H1 (cell line): ENCODE measurements around the gene PSKH1. TPM values are rescaled to one million over a fixed set of nuclear protein-coding genes. Genes with fewer than 3 reads are reported as not detected.

ENCODE experiments used
- CTCF ChIA-PET: fragments of 300-600 bp; sonication (Branson Sonifier 250); formaldehyde crosslinking; loops from one replicate; lab custom pipeline; 2021; ENCODE audit not compliant: partially characterized antibody; lab: Charles Lee
- POLR2A ChIA-PET: fragments of 300-600 bp; sonication (Branson Sonifier 250); formaldehyde crosslinking; loops from one replicate; lab custom pipeline; 2021; ENCODE audit warnings: inconsistent platforms; ENCODE audit not compliant: partially characterized antibody; lab: Charles Lee
- DNase-seq, 2 experiments: peaks; one replicate each; pipeline versions ENCODE4 v3.0.0 to v3.0.0-alpha.2; 2010 to 2022; ENCODE audit warnings: low spot score in 2 of 2, low read depth in 1 of 2, mixed read lengths in 1 of 2
- FAIRE-seq: peaks from 2 replicates; lab custom pipeline; 2011; peaks lifted over from hg19 to GRCh38; lab: Jason Lieb, UNC
- H2AFZ ChIP-seq: 2 replicates; pipeline ENCODE4 v1.8.1; 2012; ENCODE audit warnings: low read length, inconsistent platforms
- H2AK5ac ChIP-seq: 2 replicates; pipeline ENCODE4 v1.6.1; 2013; ENCODE audit warnings: low read depth, low read length
- H2BK120ac ChIP-seq: replicated peaks from 2 replicates; pipeline ENCODE3; 2013; ENCODE audit warnings: low read depth, low read length, inconsistent platforms
- H2BK12ac ChIP-seq: 2 replicates; pipeline ENCODE4 v1.6.1; 2013; ENCODE audit warnings: low read depth, low read length
- H2BK15ac ChIP-seq: 2 replicates; pipeline ENCODE4 v1.6.1; 2013; ENCODE audit warnings: low read length
- H2BK20ac ChIP-seq: 2 replicates; pipeline ENCODE4 v1.6.1; 2013; ENCODE audit warnings: low read length
- H2BK5ac ChIP-seq: 2 replicates; pipeline ENCODE4 v1.6.1; 2013; ENCODE audit warnings: low read depth, low read length
- H3K14ac ChIP-seq: 2 replicates; pipeline ENCODE4 v1.6.1; 2013; ENCODE audit warnings: inconsistent platforms; ENCODE audit not compliant: insufficient read length
- H3K18ac ChIP-seq: 2 replicates; pipeline ENCODE4 v1.6.1; 2013; ENCODE audit warnings: low read length; ENCODE audit errors: extremely low read depth
- H3K23ac ChIP-seq: 2 replicates; pipeline ENCODE4 v1.6.1; 2013; ENCODE audit warnings: inconsistent platforms; ENCODE audit not compliant: insufficient read length
- H3K23me2 ChIP-seq: 2 replicates; pipeline ENCODE4 v1.6.1; 2013; ENCODE audit warnings: low read depth, low read length
- H3K27ac ChIP-seq: 2 replicates; pipeline ENCODE4 v1.6.1; 2011; ENCODE audit warnings: low read depth, low read length, inconsistent platforms
- H3K27me3 ChIP-seq, 4 experiments: replicated peaks in 1 of 4; 1 replicate in 1 of 4; 2 replicates in 3 of 4; pipeline versions ENCODE4 v1.6.1 to v1.8.1; 2011 to 2013; ENCODE audit warnings: low read length in 3 of 4, mild to moderate bottlenecking in 3 of 4, inconsistent platforms in 2 of 4, mixed read lengths in 2 of 4, moderate library complexity in 1 of 4; ENCODE audit not compliant: control insufficient read depth in 3 of 4, insufficient read depth in 3 of 4; ENCODE audit errors: extremely low read depth in 1 of 4
- H3K36me3 ChIP-seq, 4 experiments: 2 replicates each; pipeline versions ENCODE4 v1.6.1 to v1.8.1; 2011 to 2013; ENCODE audit warnings: mild to moderate bottlenecking in 4 of 4, low read length in 3 of 4, moderate library complexity in 2 of 4, control low read depth in 1 of 4, inconsistent platforms in 1 of 4; ENCODE audit not compliant: insufficient read depth in 4 of 4, control insufficient read depth in 2 of 4
- H3K4ac ChIP-seq: replicated peaks from 2 replicates; pipeline ENCODE3; 2013; ENCODE audit warnings: low read length, low read depth, mixed read lengths, inconsistent platforms; ENCODE audit not compliant: insufficient read length
- H3K4me1 ChIP-seq, 4 experiments: replicated peaks in 1 of 4; 1 replicate in 1 of 4; 2 replicates in 3 of 4; pipeline versions ENCODE4 v1.6.1 to v1.8.1; 2011 to 2013; ENCODE audit warnings: low read length in 3 of 4, inconsistent platforms in 2 of 4, mixed read lengths in 1 of 4; ENCODE audit not compliant: insufficient read depth in 4 of 4, control insufficient read depth in 3 of 4
- H3K4me2 ChIP-seq, 2 experiments: 2 replicates each; pipeline versions ENCODE4 v1.6.1 to v1.8.1; 2011 to 2013; ENCODE audit warnings: low read depth in 2 of 2, low read length in 2 of 2, control low read depth in 1 of 2, inconsistent platforms in 1 of 2, mild to moderate bottlenecking in 1 of 2; ENCODE audit not compliant: insufficient read depth in 1 of 2
- H3K4me3 ChIP-seq, 4 experiments: fragments of 200-600, 300-600 bp in 1 of 4; sonication (generic), shearing (Covaris generic), sonication (Bioruptor Twin) in 1 of 4; 2 replicates each; pipeline versions ENCODE4 v1.5.1 to v1.8.1; 2011 to 2016; ENCODE audit warnings: low read length in 4 of 4, low read depth in 3 of 4, control low read depth in 2 of 4, inconsistent platforms in 2 of 4, mild to moderate bottlenecking in 2 of 4, mixed read lengths in 1 of 4, moderate library complexity in 1 of 4; ENCODE audit not compliant: insufficient read depth in 2 of 4; ENCODE audit errors: extremely low read depth in 1 of 4
- H3K56ac ChIP-seq: replicated peaks from 2 replicates; pipeline ENCODE3; 2013; ENCODE audit warnings: low read depth, mild to moderate bottlenecking, mixed read lengths, low read length, inconsistent platforms; ENCODE audit not compliant: insufficient read length
- H3K79me1 ChIP-seq: 2 replicates; pipeline ENCODE4 v1.6.1; 2013; ENCODE audit warnings: low read depth, low read length, control low read depth
- H3K79me2 ChIP-seq, 2 experiments: 2 replicates each; pipeline versions ENCODE4 v1.6.1 to v1.8.1; 2012 to 2013; ENCODE audit warnings: low read length in 2 of 2, mild to moderate bottlenecking in 2 of 2, inconsistent platforms in 1 of 2; ENCODE audit not compliant: insufficient read depth in 2 of 2, control insufficient read depth in 1 of 2
- H3K9ac ChIP-seq, 4 experiments: replicated peaks in 1 of 4; 1 replicate in 1 of 4; 2 replicates in 3 of 4; pipeline versions ENCODE4 v1.6.1 to v1.8.1; 2011 to 2013; ENCODE audit warnings: low read depth in 3 of 4, low read length in 3 of 4, control low read depth in 2 of 4, mild to moderate bottlenecking in 2 of 4, moderate library complexity in 2 of 4, inconsistent platforms in 1 of 4; ENCODE audit errors: extremely low read depth in 1 of 4
- H3K9me3 ChIP-seq, 2 experiments: 2 replicates each; pipeline versions ENCODE4 v1.6.1 to v1.8.1; 2012 to 2013; ENCODE audit warnings: mild to moderate bottlenecking in 2 of 2, moderate library complexity in 2 of 2, control low read depth in 1 of 2, inconsistent platforms in 1 of 2, low read depth in 1 of 2, low read length in 1 of 2, mixed read lengths in 1 of 2; ENCODE audit not compliant: insufficient read depth in 2 of 2
- H4K20me1 ChIP-seq, 2 experiments: replicated peaks in 1 of 2; 2 replicates each; pipeline versions ENCODE3 to v1.8.1; 2011 to 2013; ENCODE audit warnings: inconsistent platforms in 2 of 2, low read length in 2 of 2, mild to moderate bottlenecking in 1 of 2; ENCODE audit not compliant: insufficient read depth in 2 of 2, control insufficient read depth in 1 of 2
- H4K5ac ChIP-seq: 2 replicates; pipeline ENCODE4 v1.6.1; 2013; ENCODE audit warnings: low read length, low read depth, mixed read lengths, inconsistent platforms; ENCODE audit not compliant: insufficient read length
- H4K8ac ChIP-seq: 2 replicates; pipeline ENCODE4 v1.8.0; 2013; ENCODE audit warnings: mild to moderate bottlenecking, moderate library complexity, low read length, inconsistent platforms; ENCODE audit not compliant: insufficient read depth; ENCODE audit errors: extremely low read depth
- H4K91ac ChIP-seq: replicated peaks from 2 replicates; pipeline ENCODE3; 2013; ENCODE audit warnings: low read length, mixed read lengths, inconsistent platforms; ENCODE audit not compliant: insufficient read length
- NANOG ChIP-seq: IDR thresholded peaks from 2 replicates; pipeline ENCODE4 v1.6.1; 2011; ENCODE audit warnings: low read length, low read depth, mild to moderate bottlenecking, inconsistent platforms; ENCODE audit not compliant: insufficient read depth, poor library complexity, severe bottlenecking
- WGBS, 2 experiments: shearing (Covaris generic) in 1 of 2; methylation state at CpG; one replicate each; pipeline versions ENCODE4 v1.1.6 to v1.1.7; 2013 to 2015; ENCODE audit warnings: low lambda C conversion rate in 2 of 2, mixed read lengths in 2 of 2, inconsistent platforms in 1 of 2, low coverage in 1 of 2, missing lambda C conversion rate in 1 of 2; ENCODE audit not compliant: insufficient replicate concordance in 2 of 2, insufficient coverage in 1 of 2, insufficient read length in 1 of 2; ENCODE audit errors: extremely low coverage in 1 of 2, missing lambda C conversion rate in 1 of 2; 5-methylcytosine and 5-hydroxymethylcytosine counted together
- polyA plus RNA-seq, 7 experiments: library from polyadenylated mRNA; depleted of rRNA in 3 of 7; stranded (reverse) in 5 of 7; unstranded in 2 of 7; fragments of >200 nt in 5 of 7; fragments of 200-250 nt in 2 of 7; gene quantifications; 1 replicate in 5 of 7; 2 replicates in 1 of 7; 4 replicates in 1 of 7; pipeline versions ENCODE4 v1.2.1 to v1.2.3, GENCODE V29; 2011 to 2013; ENCODE audit warnings: missing spikeins in 2 of 7, mixed read lengths in 2 of 7
- total RNA-seq: library from RNA; stranded (reverse); fragmentation: NEBNext Ultra II Directional; extraction: Animal tissue kit (Norgen Biotek cat#: 25700); gene quantifications from 2 replicates; pipeline ENCODE4 v1.2.1, GENCODE V29; 2021

Gene PSKH1
- total and polyA plus RNA-seq, 2 of the 8 experiments (the other 6 are each of a cell fraction or from before 2014, with no cell fraction given) = 24.8 to 51.0 TPM

DNA sequence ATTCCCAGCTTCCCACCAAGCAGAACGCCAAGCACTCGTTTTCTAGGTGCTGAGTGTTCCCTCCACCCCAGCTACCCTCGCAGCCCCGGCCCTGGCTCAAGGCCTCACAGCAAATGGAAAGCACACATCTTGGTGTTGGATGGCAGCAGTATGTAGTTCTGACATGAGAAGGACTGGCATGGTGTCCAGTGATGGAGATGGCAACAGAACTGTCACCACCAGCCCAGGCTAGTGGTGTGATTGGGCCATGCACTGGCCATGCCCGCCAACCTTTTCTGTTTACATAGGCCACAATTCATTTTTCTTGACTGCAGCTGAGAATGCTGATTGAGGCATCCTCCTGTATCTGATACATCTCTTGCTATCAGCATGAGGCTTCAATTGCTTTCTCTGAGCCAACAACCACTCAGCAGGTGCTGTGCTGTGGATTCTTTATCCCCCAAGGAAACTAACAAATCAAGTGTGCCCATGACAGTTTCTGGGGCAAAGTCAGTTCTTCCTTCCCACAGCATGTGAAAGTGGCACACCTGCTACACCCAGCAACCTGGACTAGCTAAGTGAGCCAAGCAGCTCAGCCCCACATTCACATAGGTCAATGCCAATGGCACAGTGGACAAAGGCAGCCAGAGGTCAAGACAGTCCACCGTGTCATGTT, 71.5 kb downstream of the PSKH1 start:
- no peaks in the 10 kb centered on the region for H3K9me3 ChIP-seq
- no peak overlapping the region for H4K5ac ChIP-seq
- no peak for TF ChIP-seq NANOG
- TF ChIP-seq, all 59 proteins: peak for 0
- ChIA-PET POLR2A (interaction anchor here (0.6 to 3.9 kb wide), 12 partner anchors 8 to 417 kb away, joined by 3 to 26 read pairs (median 3); partner anchors contain the start of genes DDX28, DUS2, EDC4 and PSMB10), CTCF (interaction anchor here (0.7 to 10.9 kb wide), 13 partner anchors 14 to 301 kb away, joined by 3 to 90 read pairs (median 4); partner anchors contain the start of genes DPEP3, LCAT and SLC7A6)
- Histone ChIP-seq H3K27ac (no peak overlapping the region), H3K4ac (no peak overlapping the region), H2BK12ac (peak overlapping the region; percentile 27; the same call in 1 of the 2 replicates), H3K23me2 (peaks cover 7% of the 10 kb centered on the region; the same call in 1 of the 2 replicates), H2AK5ac (0 out of 2 replicates have a peak overlapping the region, but pooled peaks have one; percentile 43), H3K36me3 (peaks cover 4 to 19% (median 16%) of the 10 kb centered on the region in 4 experiments; a peak in 5 of 8 replicates), H2AFZ (no peak overlapping the region), H4K91ac (no peak overlapping the region), H4K8ac (0 out of 2 replicates have a peak overlapping the region, but pooled peaks have one; percentile 54), H2BK20ac (no peak overlapping the region), H3K79me1 (peaks cover 20% of the 10 kb centered on the region; the same call in 1 of the 2 replicates), H2BK120ac (no peak overlapping the region), H3K4me2 (no peak overlapping the region; a peak in 2 of 4 replicates), H3K18ac (no peak overlapping the region), H4K20me1 (peaks cover 0 to 25% of the 10 kb centered on the region in 2 experiments), H3K4me3 (no peak overlapping the region), H3K9ac (no peak overlapping the region; a peak in 1 of 7 replicates), H3K27me3 (no peaks in the 10 kb centered on the region), H3K14ac (no peak overlapping the region), H3K56ac (no peak overlapping the region), H3K4me1 (peaks cover 6 to 25% (median 19%) of the 10 kb centered on the region in 4 experiments), H3K23ac (no peak overlapping the region), H3K79me2 (peaks cover 0 to 4% of the 10 kb centered on the region in 2 experiments; a peak in 2 of 4 replicates), H2BK5ac (peak overlapping the region; percentile 35; the same call in 1 of the 2 replicates), H2BK15ac (peak overlapping the region; percentile 96; the same call in 1 of the 2 replicates)
- DNase-seq (no peak), FAIRE-seq (no peak)
- 94% methylated on average over 6 of the region's 6 CpGs; no CpG with 5 or more reads in 1 of the 2 experiments for WGBS, 2 experiments
